Right renal pelvis (tissue), 4 donors: ENCODE measurements around the gene SLC27A6. TPM values are rescaled to one million over a fixed set of nuclear protein-coding genes. Genes with fewer than 3 reads are reported as not detected.

Experiments used
- DNase-seq, 4 donors: peaks; one replicate each; pipeline ENCODE4 v3.0.0-alpha.2; 2013; ENCODE audit warnings: low read depth in 4 of 4, low spot score in 3 of 4, missing footprints in 1 of 4
- polyA plus RNA-seq, 4 donors: library from polyadenylated mRNA; unstranded; fragments of 120-200 nt; gene quantifications; one replicate each; pipeline ENCODE4 v1.2.1, GENCODE V29; 2013; ENCODE audit not compliant: insufficient read length in 4 of 4

The SLC27A6 gene
- polyA plus RNA-seq, 4 donors, result 1.0 to 1.8 (median 1.6) TPM

- no peak for DNase-seq
Measured at GRCh38 chr5:129057329-129057728, 92.0 kb downstream of the SLC27A6 start.

GRCh38 chr5:129061849-129062248, 96.6 kb downstream of the SLC27A6 start:
- no peak for DNase-seq

- DNase-seq, result no peak
Measured at GRCh38 chr5:129063483-129064113, 98.3 kb downstream of the SLC27A6 start.

GRCh38 chr5:129065721-129066120, 100.4 kb downstream of the SLC27A6 start:
- no peak for DNase-seq

GRCh38 chr5:129067745-129068144, 102.5 kb downstream of the SLC27A6 start:
- DNase-seq, result no peak

GRCh38 chr5:129069292-129069691, 104.0 kb downstream of the SLC27A6 start:
- DNase-seq, result no peak

GRCh38 chr5:129073111-129073510, 107.8 kb downstream of the SLC27A6 start:
- no peak for DNase-seq

GRCh38 chr5:129074903-129075302, 109.6 kb downstream of the SLC27A6 start:
- no peak for DNase-seq

GRCh38 chr5:129077433-129078075, 112.3 kb downstream of the SLC27A6 start:
- DNase-seq, result no peak

GRCh38 chr5:129078247-129078646, 113.0 kb downstream of the SLC27A6 start:
- DNase-seq, result no peak

GRCh38 chr5:129078660-129079059, 113.4 kb downstream of the SLC27A6 start:
- DNase-seq, result no peak

GRCh38 chr5:129079496-129079895, 114.2 kb downstream of the SLC27A6 start:
- DNase-seq, result no peak

GRCh38 chr5:129080766-129081165, 115.5 kb downstream of the SLC27A6 start:
- DNase-seq, result no peak

GRCh38 chr5:129082225-129083136, 117.2 kb downstream of the SLC27A6 start:
- DNase-seq, result no peak

Other genes with a start within 250 kb of the SLC27A6 start
- 10 to 100 TPM; 47.5 to 53.4 (median 50.5) TPM for gene ISOC1, start 129.3 kb downstream of the SLC27A6 start, polyA plus RNA-seq